ENCODE results near the gene IGF1R.

Gene IGF1R

GRCh38 chr15:98881526-98882520, 233.5 kb downstream of the IGF1R start:
- no peak overlapping the region for H3K4me3 ChIP-seq (replicated peaks; ENCODE audit: insufficient read depth, low read length)

GRCh38 chr15:98883478-98883877, 235.1 kb downstream of the IGF1R start:
- no peak for DNase-seq (ENCODE audit: low read depth in 1 of 2, low spot score in 1 of 2)
- H3K27ac ChIP-seq (replicated peaks) = no peak overlapping the region
- no peak overlapping the region for H3K4me3 ChIP-seq (replicated peaks; ENCODE audit: insufficient read depth, low read length)
- H3K27me3 ChIP-seq (ENCODE audit: insufficient read depth, poor library complexity, severe bottlenecking) = no peaks in the 10 kb centered on the region
- TF ChIP-seq POLR2AphosphoS5 (IDR thresholded peaks at IDR 0.05; ENCODE audit: low read depth) = no peak

More at GRCh38 chr15:98881526-98882520, 233.5 kb downstream of the IGF1R start:
- peak; percentile 65 to 72 for DNase-seq (ENCODE audit: low read depth in 1 of 2, low spot score in 1 of 2)
- Histone ChIP-seq H3K27me3 (ENCODE audit: insufficient read depth, poor library complexity, severe bottlenecking) (no peaks in the 10 kb centered on the region), H3K27ac (replicated peaks) (peak overlapping the region; percentile 62)
- TF ChIP-seq CTCF (IDR thresholded peaks at IDR 0.05; ENCODE audit: insufficient read depth, low read length) (peak; percentile 27), GABPA (IDR thresholded peaks at IDR 0.05; ENCODE audit: low read depth) (no peak), REST (IDR thresholded peaks at IDR 0.05; ENCODE audit: insufficient replicate concordance, low read depth) (no peak), POLR2AphosphoS5 (IDR thresholded peaks at IDR 0.05; ENCODE audit: low read depth) (no peak), SPI1 (IDR thresholded peaks at IDR 0.05; ENCODE audit: borderline replicate concordance, low read depth) (peak; percentile 58; the same call in 1 of the 2 replicates)

- H3K27ac ChIP-seq (replicated peaks) = no peak overlapping the region
- no peak for TF ChIP-seq CTCF (IDR thresholded peaks at IDR 0.05; ENCODE audit: insufficient read depth, low read length)
- no peak for TF ChIP-seq REST (IDR thresholded peaks at IDR 0.05; ENCODE audit: insufficient replicate concordance, low read depth)
- TF ChIP-seq GABPA (IDR thresholded peaks at IDR 0.05; ENCODE audit: low read depth) = no peak
- TF ChIP-seq SPI1 (IDR thresholded peaks at IDR 0.05; ENCODE audit: borderline replicate concordance, low read depth) = no peak
- no peak for TF ChIP-seq POLR2AphosphoS5 (IDR thresholded peaks at IDR 0.05; ENCODE audit: low read depth)
- no peaks in the 10 kb centered on the region for H3K27me3 ChIP-seq (ENCODE audit: insufficient read depth, poor library complexity, severe bottlenecking)
These were observed 236.6 kb downstream of the IGF1R start for GRCh38 chr15:98884894-98885293.

GRCh38 chr15:98887976-98888375, 239.6 kb downstream of the IGF1R start:
- H3K4me3 ChIP-seq (replicated peaks; ENCODE audit: insufficient read depth, low read length) = no peak overlapping the region
- no peaks in the 10 kb centered on the region for H3K27me3 ChIP-seq (ENCODE audit: insufficient read depth, poor library complexity, severe bottlenecking)
- no peak overlapping the region for H3K27ac ChIP-seq (replicated peaks)
- TF ChIP-seq GABPA (IDR thresholded peaks at IDR 0.05; ENCODE audit: low read depth) (no peak), REST (IDR thresholded peaks at IDR 0.05; ENCODE audit: insufficient replicate concordance, low read depth) (no peak), CTCF (IDR thresholded peaks at IDR 0.05; ENCODE audit: insufficient read depth, low read length) (no peak), POLR2AphosphoS5 (IDR thresholded peaks at IDR 0.05; ENCODE audit: low read depth) (no peak), SPI1 (IDR thresholded peaks at IDR 0.05; ENCODE audit: borderline replicate concordance, low read depth) (no peak)
- no peak for DNase-seq (ENCODE audit: low read depth in 1 of 2, low spot score in 1 of 2)

More at GRCh38 chr15:98884894-98885293, 236.6 kb downstream of the IGF1R start:
- no peak overlapping the region for H3K4me3 ChIP-seq (replicated peaks; ENCODE audit: insufficient read depth, low read length)
- DNase-seq (ENCODE audit: low read depth in 1 of 2, low spot score in 1 of 2) = no peak
